Endodermal cell (in vitro differentiated cells): Measurements from ENCODE around the gene NDEL1. TPM values are rescaled to one million over a fixed set of nuclear protein-coding genes. Genes with fewer than 3 reads are reported as not detected.

ENCODE experiments used
- DNase-seq: peaks from one replicate; pipeline ENCODE4 v3.0.0-alpha.2; 2017
- H3K27ac ChIP-seq: 2 replicates; pipeline ENCODE4 v1.5.1; 2013; ENCODE audit warnings: mild to moderate bottlenecking, low read depth, low read length, moderate library complexity
- H3K27me3 ChIP-seq: 2 replicates; pipeline ENCODE4 v1.6.1; 2013; ENCODE audit warnings: mild to moderate bottlenecking, low read length, moderate library complexity; ENCODE audit not compliant: insufficient read depth, control insufficient read depth, poor library complexity, severe bottlenecking
- H3K36me3 ChIP-seq: 2 replicates; pipeline ENCODE4 v1.7.0; 2013; ENCODE audit warnings: mild to moderate bottlenecking, low read length, moderate library complexity; ENCODE audit not compliant: control insufficient read depth, insufficient read depth
- H3K4me1 ChIP-seq: one replicate; pipeline ENCODE4 v1.7.0; 2013; ENCODE audit warnings: low read length; ENCODE audit not compliant: control insufficient read depth, insufficient read depth
- H3K4me3 ChIP-seq: 2 replicates; pipeline ENCODE4 v1.5.1; 2013; ENCODE audit warnings: mild to moderate bottlenecking, low read length, moderate library complexity
- H3K9ac ChIP-seq: 2 replicates; pipeline ENCODE4 v1.6.1; 2013; ENCODE audit warnings: mild to moderate bottlenecking, low read length, moderate library complexity; ENCODE audit not compliant: poor library complexity, severe bottlenecking; ENCODE audit errors: extremely low read depth
- H3K9me3 ChIP-seq: 2 replicates; pipeline ENCODE4 v1.6.1; 2013; ENCODE audit warnings: mild to moderate bottlenecking, low read length, moderate library complexity; ENCODE audit not compliant: control insufficient read depth
- H3K27ac Mint-ChIP-seq: 2 replicates; pipeline ENCODE4 v1.8.0; 2020; ENCODE audit warnings: mixed read lengths
- H3K27me3 Mint-ChIP-seq: 2 replicates; pipeline ENCODE4 v1.8.0; 2021; ENCODE audit warnings: mild to moderate bottlenecking, mixed read lengths; ENCODE audit not compliant: insufficient read depth
- H3K36me3 Mint-ChIP-seq: 2 replicates; pipeline ENCODE4 v1.8.0; 2020; ENCODE audit warnings: low read depth, mixed read lengths
- H3K4me1 Mint-ChIP-seq: 2 replicates; pipeline ENCODE4 v1.8.0; 2020; ENCODE audit warnings: mixed read lengths
- H3K4me3 Mint-ChIP-seq: 2 replicates; pipeline ENCODE4 v1.8.0; 2020; ENCODE audit warnings: mild to moderate bottlenecking, moderate library complexity, mixed read lengths
- H3K9me3 Mint-ChIP-seq: 2 replicates; pipeline ENCODE4 v1.8.0; 2020; ENCODE audit warnings: mild to moderate bottlenecking, mixed read lengths
- WGBS, 2 experiments: methylation state at CpG; one replicate each; pipeline versions ENCODE4 v1.1.5 to v1.1.7; 2013; ENCODE audit warnings: missing lambda C conversion rate in 2 of 2, mixed read lengths in 1 of 2; ENCODE audit not compliant: insufficient coverage in 1 of 2, insufficient read length in 1 of 2; 5-methylcytosine and 5-hydroxymethylcytosine counted together
- total RNA-seq, 2 donors: library from RNA; stranded (reverse); fragmentation: NEBNext Ultra II Directional in 1 of 2; extraction: Animal tissue kit (Norgen Biotek cat#: 25700) in 1 of 2; gene quantifications; 2 replicates in 1 of 2; 3 replicates in 1 of 2; pipeline ENCODE4 v1.2.1, GENCODE V29; 2021
- TF ChIP-seq, protein P1 (sequence below): fragments of 200-600 bp; sonication (generic); conservative IDR thresholded peaks from 2 replicates; pipeline ENCODE4 v1.5.0; 2021; ENCODE audit warnings: antibody characterized with exemption, mild to moderate bottlenecking

The NDEL1 gene
- total RNA-seq, 2 donors from 2014 or later = 60.4 to 61.2 TPM

DNA sequence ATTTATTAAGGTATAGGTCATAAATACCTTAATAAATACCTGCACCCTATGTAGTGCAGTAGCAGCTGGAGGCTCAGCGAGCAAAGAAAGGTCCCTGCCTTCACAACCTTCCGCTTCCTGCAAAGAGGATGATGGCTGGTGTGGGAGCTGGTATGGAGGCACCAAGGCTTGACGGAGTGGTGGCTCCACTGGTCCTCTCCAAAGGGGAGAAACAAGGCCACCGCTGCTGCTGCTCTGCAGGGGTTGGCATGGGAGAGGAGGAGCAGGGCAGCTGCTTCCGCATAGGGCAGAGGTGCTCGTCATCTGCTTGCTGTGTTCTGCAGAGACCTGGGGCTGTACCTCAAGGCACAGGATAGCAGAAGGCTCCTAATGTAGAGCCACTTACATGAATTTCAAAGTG lies 52.8 kb downstream of the NDEL1 start:
- no peak overlapping the region for H3K27ac Mint-ChIP-seq

DNA sequence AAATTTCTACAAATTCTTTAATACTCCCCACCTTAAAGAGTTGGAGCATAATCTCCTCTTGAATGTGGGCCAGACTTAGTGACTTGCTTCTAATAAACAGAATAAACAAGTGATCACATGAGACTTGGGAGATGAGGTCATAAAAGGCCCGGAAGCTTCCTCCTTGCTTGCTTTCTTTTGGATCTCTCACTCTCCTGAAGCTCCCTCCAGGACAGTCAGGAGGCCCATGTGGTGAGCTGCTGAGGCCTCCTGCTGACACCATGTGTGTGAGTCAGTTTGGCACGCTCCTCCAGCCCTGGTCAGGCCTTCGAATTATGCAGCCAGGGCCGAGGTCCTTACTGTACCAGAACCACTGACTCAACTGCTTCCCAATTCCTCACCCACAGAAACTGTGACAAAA lies 53.2 kb downstream of the NDEL1 start:
- H3K27me3 ChIP-seq = no peaks in the 10 kb centered on the region
- Mint-ChIP-seq H3K4me1 (no peaks in the 10 kb centered on the region), H3K4me3 (no peak overlapping the region), H3K36me3 (peaks cover 90% of the 10 kb centered on the region), H3K27me3 (no peaks in the 10 kb centered on the region), H3K9me3 (peaks cover 8% of the 10 kb centered on the region), H3K27ac (peak overlapping the region; percentile 82)
- peaks cover 22% of the 10 kb centered on the region for H3K9me3 ChIP-seq
- no peak overlapping the region for H3K9ac ChIP-seq
- peaks cover 98% of the 10 kb centered on the region for H3K36me3 ChIP-seq
- H3K4me3 ChIP-seq = no peak overlapping the region
- H3K4me1 ChIP-seq = no peaks in the 10 kb centered on the region
- TF ChIP-seq, protein P1, sequence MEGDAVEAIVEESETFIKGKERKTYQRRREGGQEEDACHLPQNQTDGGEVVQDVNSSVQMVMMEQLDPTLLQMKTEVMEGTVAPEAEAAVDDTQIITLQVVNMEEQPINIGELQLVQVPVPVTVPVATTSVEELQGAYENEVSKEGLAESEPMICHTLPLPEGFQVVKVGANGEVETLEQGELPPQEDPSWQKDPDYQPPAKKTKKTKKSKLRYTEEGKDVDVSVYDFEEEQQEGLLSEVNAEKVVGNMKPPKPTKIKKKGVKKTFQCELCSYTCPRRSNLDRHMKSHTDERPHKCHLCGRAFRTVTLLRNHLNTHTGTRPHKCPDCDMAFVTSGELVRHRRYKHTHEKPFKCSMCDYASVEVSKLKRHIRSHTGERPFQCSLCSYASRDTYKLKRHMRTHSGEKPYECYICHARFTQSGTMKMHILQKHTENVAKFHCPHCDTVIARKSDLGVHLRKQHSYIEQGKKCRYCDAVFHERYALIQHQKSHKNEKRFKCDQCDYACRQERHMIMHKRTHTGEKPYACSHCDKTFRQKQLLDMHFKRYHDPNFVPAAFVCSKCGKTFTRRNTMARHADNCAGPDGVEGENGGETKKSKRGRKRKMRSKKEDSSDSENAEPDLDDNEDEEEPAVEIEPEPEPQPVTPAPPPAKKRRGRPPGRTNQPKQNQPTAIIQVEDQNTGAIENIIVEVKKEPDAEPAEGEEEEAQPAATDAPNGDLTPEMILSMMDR = no peak
- WGBS, 2 experiments = 91 to 100% methylated on average over 2 to 4 of the region's 4 CpGs
- H3K27ac ChIP-seq = no peak overlapping the region
- no peak for DNase-seq

More for the DNA sequence above, 52.8 kb downstream of the NDEL1 start:
- no peak for DNase-seq
- Mint-ChIP-seq H3K4me3 (no peak overlapping the region), H3K9me3 (peaks cover 8% of the 10 kb centered on the region), H3K36me3 (peaks cover 90% of the 10 kb centered on the region), H3K4me1 (no peaks in the 10 kb centered on the region), H3K27me3 (no peaks in the 10 kb centered on the region)
- Histone ChIP-seq H3K27ac (no peak overlapping the region), H3K36me3 (peaks cover 98% of the 10 kb centered on the region), H3K4me3 (no peak overlapping the region), H3K9ac (no peak overlapping the region), H3K4me1 (no peaks in the 10 kb centered on the region), H3K27me3 (no peaks in the 10 kb centered on the region), H3K9me3 (peaks cover 22% of the 10 kb centered on the region)
- TF ChIP-seq, protein P1 = no peak
- 90 to 94% methylated on average over 2 to 6 of the region's 6 CpGs for WGBS, 2 experiments

DNA sequence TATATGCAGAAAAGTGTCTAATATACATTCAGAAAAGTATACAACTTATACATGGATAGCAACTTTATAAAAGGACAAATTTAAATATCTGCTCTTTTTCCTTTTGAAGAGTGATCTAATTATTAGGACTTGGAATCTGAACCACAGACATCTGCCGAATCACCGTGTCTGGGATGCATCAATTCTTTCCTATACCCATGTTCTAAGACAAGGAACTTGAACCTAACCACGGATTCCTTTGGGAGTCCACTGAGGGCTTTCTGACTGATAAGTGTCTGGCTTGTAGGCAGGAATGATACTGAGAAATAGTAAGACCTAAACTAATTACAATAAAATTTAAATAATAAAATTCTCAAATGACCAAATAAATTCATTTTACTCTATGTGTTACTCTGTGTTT lies 54.2 kb downstream of the NDEL1 start:
- Mint-ChIP-seq H3K4me1 (no peaks in the 10 kb centered on the region), H3K4me3 (no peak overlapping the region), H3K27me3 (no peaks in the 10 kb centered on the region), H3K36me3 (peaks cover 92% of the 10 kb centered on the region), H3K27ac (no peak overlapping the region), H3K9me3 (peaks cover 3% of the 10 kb centered on the region)
- no peak overlapping the region for H3K4me3 ChIP-seq
- H3K27me3 ChIP-seq = no peaks in the 10 kb centered on the region
- H3K9me3 ChIP-seq = peaks cover 13% of the 10 kb centered on the region
- DNase-seq = no peak
- H3K9ac ChIP-seq = no peak overlapping the region
- TF ChIP-seq, protein P1 = no peak
- 98% methylated on average over 3 of the region's 3 CpGs; no CpG with 5 or more reads in 1 of the 2 experiments for WGBS, 2 experiments
- peaks cover 98% of the 10 kb centered on the region for H3K36me3 ChIP-seq
- no peaks in the 10 kb centered on the region for H3K4me1 ChIP-seq
- no peak overlapping the region for H3K27ac ChIP-seq
